Measurements from ENCODE around the gene CADM1.

Gene CADM1

DNA sequence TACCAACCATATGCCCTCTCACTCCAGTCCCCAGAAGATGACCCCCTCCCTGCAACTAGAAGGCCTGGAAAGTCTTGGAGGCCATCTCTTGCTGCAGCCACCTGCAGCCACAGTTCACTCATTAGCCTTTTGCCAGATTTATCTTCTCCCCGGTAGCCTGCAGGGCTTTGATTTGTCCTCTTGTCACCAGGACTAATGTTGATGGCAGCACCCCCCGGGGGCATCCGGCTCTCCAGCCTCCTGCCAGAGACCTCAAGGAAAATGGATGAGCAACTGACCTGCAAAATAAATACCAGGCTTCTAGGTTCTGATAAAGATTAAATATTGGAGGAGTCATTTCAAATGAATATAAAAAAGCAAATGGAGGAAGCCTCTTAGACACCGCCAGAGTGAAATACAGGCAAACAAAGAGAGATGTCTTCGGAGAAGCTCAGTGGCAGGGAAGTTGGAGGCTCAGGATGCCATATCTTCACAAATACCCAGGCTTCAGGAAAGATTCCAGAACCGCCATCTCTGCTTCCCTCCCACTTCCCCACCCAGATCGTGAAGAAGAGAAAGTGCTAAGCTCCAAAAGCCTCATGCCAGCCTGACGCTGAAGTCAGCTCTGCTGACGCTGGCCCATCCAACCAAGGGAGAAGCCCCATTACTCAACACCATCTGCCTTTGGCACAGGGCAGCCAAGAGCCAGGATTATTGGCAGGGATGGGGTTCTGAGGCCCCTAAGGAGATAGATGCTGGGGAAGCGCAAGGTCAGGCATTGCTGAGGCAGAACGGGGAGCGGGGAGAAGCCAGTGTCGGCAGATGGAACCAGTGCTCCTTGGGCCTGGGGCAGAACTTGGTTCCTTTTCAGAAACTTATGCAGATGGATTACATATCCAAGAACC, 362.7 kb downstream of the CADM1 start:
- no peaks in the 10 kb centered on the region for H3K79me2 ChIP-seq (ENCODE audit: low read length)
- no peak overlapping the region for H2AFZ ChIP-seq (ENCODE audit: low read depth, low read length)
- no peak overlapping the region for H3K4me2 ChIP-seq (ENCODE audit: low read length)
- TF ChIP-seq CTCF (IDR thresholded peaks at IDR 0.05; ENCODE audit: low read depth, low read length) = no peak
- TF ChIP-seq EZH2phosphoT487 (IDR thresholded peaks at IDR 0.05; ENCODE audit: low read depth) = no peak
- peaks cover 7% of the 10 kb centered on the region for H3K27me3 ChIP-seq (ENCODE audit: low read depth, low read length)
- H3K4me1 ChIP-seq (ENCODE audit: low read length) = peaks cover 3% of the 10 kb centered on the region
- no peak overlapping the region for H3K9ac ChIP-seq (ENCODE audit: low read length)
- H3K4me3 ChIP-seq (ENCODE audit: low read length) = no peak overlapping the region
- H4K20me1 ChIP-seq (ENCODE audit: insufficient read depth, low read length) = no peaks in the 10 kb centered on the region
- no peak overlapping the region for H3K27ac ChIP-seq (ENCODE audit: low read length)
- H3K36me3 ChIP-seq (replicated peaks; ENCODE audit: low read depth, low read length) = no peaks in the 10 kb centered on the region
- H3K9me3 ChIP-seq (ENCODE audit: insufficient read depth, low read length) = no peaks in the 10 kb centered on the region

- H4K20me1 ChIP-seq (ENCODE audit: insufficient read depth, low read length) = peaks cover 2% of the 10 kb centered on the region; the same call in 1 of the 2 replicates
- H3K9me3 ChIP-seq (ENCODE audit: insufficient read depth, low read length) = no peaks in the 10 kb centered on the region
- H3K27me3 ChIP-seq (ENCODE audit: low read depth, low read length) = peaks cover 20% of the 10 kb centered on the region
- no peak overlapping the region for H3K27ac ChIP-seq (ENCODE audit: low read length)
- H2AFZ ChIP-seq (ENCODE audit: low read depth, low read length) = no peak overlapping the region
- no peaks in the 10 kb centered on the region for H3K36me3 ChIP-seq (replicated peaks; ENCODE audit: low read depth, low read length)
- no peaks in the 10 kb centered on the region for H3K79me2 ChIP-seq (ENCODE audit: low read length)
- no peak overlapping the region for H3K4me3 ChIP-seq (ENCODE audit: low read length)
- H3K9ac ChIP-seq (ENCODE audit: low read length) = no peak overlapping the region
- no peaks in the 10 kb centered on the region for H3K4me1 ChIP-seq (ENCODE audit: low read length)
- TF ChIP-seq CTCF (IDR thresholded peaks at IDR 0.05; ENCODE audit: low read depth, low read length) (no peak), EZH2phosphoT487 (IDR thresholded peaks at IDR 0.05; ENCODE audit: low read depth) (no peak)
- H3K4me2 ChIP-seq (ENCODE audit: low read length) = no peak overlapping the region
These were observed 368.3 kb downstream of the CADM1 start for GRCh38 chr11:115135936-115136335.

- Histone ChIP-seq H3K79me2 (ENCODE audit: low read length) (no peaks in the 10 kb centered on the region), H3K4me3 (ENCODE audit: low read length) (no peak overlapping the region), H4K20me1 (ENCODE audit: insufficient read depth, low read length) (peaks cover 2% of the 10 kb centered on the region; the same call in 1 of the 2 replicates), H3K36me3 (replicated peaks; ENCODE audit: low read depth, low read length) (no peaks in the 10 kb centered on the region), H3K4me2 (ENCODE audit: low read length) (no peak overlapping the region), H3K9me3 (ENCODE audit: insufficient read depth, low read length) (no peaks in the 10 kb centered on the region), H3K27ac (ENCODE audit: low read length) (no peak overlapping the region), H2AFZ (ENCODE audit: low read depth, low read length) (no peak overlapping the region), H3K9ac (ENCODE audit: low read length) (no peak overlapping the region), H3K27me3 (ENCODE audit: low read depth, low read length) (peaks cover 19% of the 10 kb centered on the region), H3K4me1 (ENCODE audit: low read length) (peaks cover 3% of the 10 kb centered on the region; the same call in 1 of the 2 replicates)
- TF ChIP-seq CTCF (IDR thresholded peaks at IDR 0.05; ENCODE audit: low read depth, low read length) (no peak), EZH2phosphoT487 (IDR thresholded peaks at IDR 0.05; ENCODE audit: low read depth) (no peak)
These were observed 369.3 kb downstream of the CADM1 start for GRCh38 chr11:115134926-115135325.

- Histone ChIP-seq H3K27me3 (ENCODE audit: low read depth, low read length) (peaks cover 16% of the 10 kb centered on the region), H3K79me2 (ENCODE audit: low read length) (no peaks in the 10 kb centered on the region), H3K36me3 (replicated peaks; ENCODE audit: low read depth, low read length) (no peaks in the 10 kb centered on the region), H3K4me2 (ENCODE audit: low read length) (no peak overlapping the region), H3K4me3 (ENCODE audit: low read length) (no peak overlapping the region), H3K27ac (ENCODE audit: low read length) (no peak overlapping the region), H4K20me1 (ENCODE audit: insufficient read depth, low read length) (peaks cover 2% of the 10 kb centered on the region; the same call in 1 of the 2 replicates), H3K9me3 (ENCODE audit: insufficient read depth, low read length) (no peaks in the 10 kb centered on the region), H2AFZ (ENCODE audit: low read depth, low read length) (no peak overlapping the region), H3K9ac (ENCODE audit: low read length) (no peak overlapping the region), H3K4me1 (ENCODE audit: low read length) (peaks cover 4% of the 10 kb centered on the region; the same call in 1 of the 2 replicates)
- TF ChIP-seq CTCF (IDR thresholded peaks at IDR 0.05; ENCODE audit: low read depth, low read length) (no peak), EZH2phosphoT487 (IDR thresholded peaks at IDR 0.05; ENCODE audit: low read depth) (no peak)
These were observed 370.6 kb downstream of the CADM1 start for GRCh38 chr11:115133475-115134209.

All from OCI-LY3 (cell line).